ENCODE measurements around the gene FMO2.

GRCh38 chr1:171231326-171231725, 46.2 kb downstream of the FMO2 start:
- TF ChIP-seq POLR2AphosphoS5 (IDR thresholded peaks at IDR 0.05; ENCODE audit: low read depth) (no peak), CTCF (IDR thresholded peaks at IDR 0.05; ENCODE audit: insufficient read depth, low read length) (no peak)

Data from HL-60 (cell line).